Erythroblast (primary cell): ENCODE measurements around the gene LRBA.

Experiments used
- GATA1 ChIP-seq: IDR thresholded peaks from 2 replicates; pipeline ENCODE4 v1.6.1; 2011; ENCODE audit warnings: low read depth, mild to moderate bottlenecking, control low read depth, low read length, moderate library complexity
- POLR2A ChIP-seq: IDR thresholded peaks from 2 replicates; pipeline ENCODE4 v1.6.1; 2011; ENCODE audit warnings: mild to moderate bottlenecking, low read length

DNA sequence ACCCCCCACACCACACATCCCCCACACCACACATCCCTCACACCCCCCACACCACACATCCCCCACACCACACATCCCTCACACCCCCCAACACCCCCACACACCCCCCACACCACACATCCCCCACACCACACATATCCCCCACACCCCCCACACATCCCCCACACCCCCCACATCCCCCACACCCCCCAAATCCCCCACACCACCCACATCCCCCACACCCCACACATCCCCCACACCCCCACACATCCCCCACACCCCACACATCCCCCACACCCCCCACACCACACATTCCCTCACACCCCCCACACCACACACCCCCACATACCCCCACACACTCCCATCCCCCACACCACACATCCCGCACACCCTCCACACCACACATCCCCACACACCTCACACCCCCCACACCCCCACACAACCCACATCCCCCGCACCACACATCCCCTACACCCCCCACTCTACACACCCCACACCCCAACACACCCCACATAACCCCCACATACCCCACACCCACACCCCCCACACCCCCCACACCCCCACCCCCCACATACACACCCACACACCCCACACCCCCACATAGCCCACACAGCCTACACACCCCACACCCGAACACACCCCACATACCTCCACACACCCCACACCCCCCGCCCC, 764.0 kb downstream of the LRBA start:
- TF ChIP-seq POLR2A: no peak
- TF ChIP-seq GATA1: no peak
